Stomach (tissue), 4 donors: ENCODE results near the gene CHN2.

Experiments
- CTCF ChIP-seq, 7 experiments: fragments of 450-650 bp in 4 of 7; fragments of 200-600 bp in 3 of 7; sonication (generic) in 3 of 7; IDR thresholded peaks; one replicate each; pipeline ENCODE4 v1.5.1; 2016 to 2019; ENCODE audit warnings: antibody characterized with exemption in 7 of 7, control low read depth in 2 of 7, mild to moderate bottlenecking in 1 of 7
- EP300 ChIP-seq: sonication (generic); formaldehyde crosslinking; IDR thresholded peaks from one replicate; pipeline ENCODE4 v1.6.1; 2017; ENCODE audit warnings: antibody characterized with exemption
- POLR2A ChIP-seq, 4 donors: fragments of 450-650 bp; IDR thresholded peaks; one replicate each; pipeline ENCODE4 v1.6.1; 2016; ENCODE audit warnings: antibody characterized with exemption in 4 of 4, control low read depth in 2 of 4, mild to moderate bottlenecking in 1 of 4, moderate library complexity in 1 of 4
- POLR2AphosphoS5 ChIP-seq, 3 donors: sonication (generic); formaldehyde crosslinking; IDR thresholded peaks; one replicate each; pipeline ENCODE4 v1.6.1; 2016; ENCODE audit warnings: antibody characterized with exemption in 3 of 3

- TF ChIP-seq CTCF (IDR thresholded peaks at IDR 0.05) (no peak), POLR2A (IDR thresholded peaks at IDR 0.05) (no peak), EP300 (no peak), POLR2AphosphoS5 (IDR thresholded peaks at IDR 0.05) (no peak)
Measured at GRCh38 chr7:29146888-29147609, 47.5 kb upstream of the CHN2 start.
